H1 (cell line): ENCODE measurements around the gene SH3RF3.

Experiments used
- ASH2L ChIP-seq: fragments of 200-600, 300-600 bp; sonication (generic); IDR thresholded peaks from one replicate; pipeline ENCODE4 v1.7.1; 2017; ENCODE audit warnings: low read length
- CEBPB ChIP-seq: IDR thresholded peaks from 2 replicates; pipeline ENCODE4 v1.6.1; 2012; ENCODE audit warnings: low read depth, low read length
- CTCF ChIP-seq, 3 experiments: IDR thresholded peaks; 1 replicate in 2 of 3; 2 replicates in 1 of 3; pipeline versions ENCODE4 v1.5.1 to v1.6.1; 2011; ENCODE audit warnings: low read length in 3 of 3, mild to moderate bottlenecking in 3 of 3, inconsistent platforms in 2 of 3, low read depth in 1 of 3, moderate library complexity in 1 of 3; ENCODE audit not compliant: insufficient read depth in 1 of 3; ENCODE audit errors: control extremely low read depth in 1 of 3
- EP300 ChIP-seq, 2 experiments: IDR thresholded peaks; 1 replicate in 1 of 2; 2 replicates in 1 of 2; pipeline ENCODE4 v1.6.1; 2011 to 2012; ENCODE audit warnings: low read depth in 2 of 2, low read length in 2 of 2, mild to moderate bottlenecking in 2 of 2, borderline replicate concordance in 1 of 2, inconsistent platforms in 1 of 2, moderate library complexity in 1 of 2
- JUN ChIP-seq: IDR thresholded peaks from 2 replicates; pipeline ENCODE4 v1.6.1; 2011; ENCODE audit warnings: low read depth, mild to moderate bottlenecking, improper control_type of control experiment, low read length
- NRF1 ChIP-seq: IDR thresholded peaks from 2 replicates; pipeline ENCODE4 v1.6.1; 2011; ENCODE audit warnings: mild to moderate bottlenecking, low read depth, low read length, improper control_type of control experiment
- POLR2A ChIP-seq, 2 experiments: IDR thresholded peaks; 1 replicate in 1 of 2; 2 replicates in 1 of 2; pipeline ENCODE4 v1.6.1; 2011; ENCODE audit warnings: low read depth in 2 of 2, low read length in 2 of 2, mild to moderate bottlenecking in 2 of 2; ENCODE audit errors: control extremely low read depth in 1 of 2
- POLR2AphosphoS5 ChIP-seq: IDR thresholded peaks from 2 replicates; pipeline ENCODE4 v1.6.1; 2011; ENCODE audit warnings: low read depth, low read length
- SIN3A ChIP-seq, 2 experiments: IDR thresholded peaks in 1 of 2; conservative IDR thresholded peaks in 1 of 2; 2 replicates each; pipeline ENCODE4 v1.6.1; 2011 to 2012; ENCODE audit warnings: low read length in 2 of 2, improper control_type of control experiment in 1 of 2, low read depth in 1 of 2, mild to moderate bottlenecking in 1 of 2
- SIX5 ChIP-seq: IDR thresholded peaks from 2 replicates; pipeline ENCODE4 v1.6.1; 2011; ENCODE audit warnings: mild to moderate bottlenecking, low read depth, low read length
- TAF1 ChIP-seq: IDR thresholded peaks from 2 replicates; pipeline ENCODE4 v1.6.1; 2011; ENCODE audit warnings: mild to moderate bottlenecking, low read depth, low read length

GRCh38 chr2:109466674-109467575 lies 337.9 kb downstream of the SH3RF3 start:
- TF ChIP-seq CTCF (IDR thresholded peaks at IDR 0.05; ENCODE audit: control extremely low read depth in 1 of 3, insufficient read depth in 1 of 3, low read depth in 1 of 3, low read length in 3 of 3) = no peak
- no peak for TF ChIP-seq EP300 (IDR thresholded peaks at IDR 0.05; ENCODE audit: borderline replicate concordance in 1 of 2, low read depth in 2 of 2, low read length in 2 of 2)
- TF ChIP-seq NRF1 = no peak
- TF ChIP-seq SIX5 = no peak
- TF ChIP-seq CEBPB = no peak
- TF ChIP-seq POLR2A (IDR thresholded peaks at IDR 0.05; ENCODE audit: control extremely low read depth in 1 of 2, low read depth in 2 of 2, low read length in 2 of 2) = no peak
- TF ChIP-seq POLR2AphosphoS5 = no peak
- TF ChIP-seq ASH2L = no peak
- no peak for TF ChIP-seq TAF1
- TF ChIP-seq SIN3A (conservative IDR thresholded peaks at IDR 0.05 in 1 of 2, IDR thresholded peaks at IDR 0.05 in 1 of 2; ENCODE audit: low read depth in 1 of 2, low read length in 2 of 2) = no peak
- no peak for TF ChIP-seq JUN
